Measurements from ENCODE around the gene KIAA1217.

DNA sequence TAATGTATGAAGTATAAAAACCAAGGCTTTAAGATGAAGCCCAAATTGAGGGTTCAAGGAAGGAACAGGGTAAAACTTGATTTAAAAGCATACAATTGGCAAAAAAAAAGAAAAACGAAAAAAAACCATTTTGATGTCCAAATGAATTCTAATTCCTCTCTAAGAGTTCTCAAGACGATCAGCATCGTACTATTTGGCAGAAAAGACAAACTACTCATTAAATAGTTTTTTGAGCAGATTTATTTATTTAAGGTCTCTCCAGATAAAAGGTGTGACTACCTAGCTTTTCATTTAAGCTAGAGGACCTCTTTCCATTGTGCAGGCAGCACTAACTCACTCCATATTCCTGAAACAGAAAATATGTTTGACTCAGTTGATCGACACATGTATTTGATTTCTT, 245.0 kb downstream of the KIAA1217 start:
- no peak for TF ChIP-seq POLR2A (IDR thresholded peaks at IDR 0.05)
- TF ChIP-seq, protein P1, sequence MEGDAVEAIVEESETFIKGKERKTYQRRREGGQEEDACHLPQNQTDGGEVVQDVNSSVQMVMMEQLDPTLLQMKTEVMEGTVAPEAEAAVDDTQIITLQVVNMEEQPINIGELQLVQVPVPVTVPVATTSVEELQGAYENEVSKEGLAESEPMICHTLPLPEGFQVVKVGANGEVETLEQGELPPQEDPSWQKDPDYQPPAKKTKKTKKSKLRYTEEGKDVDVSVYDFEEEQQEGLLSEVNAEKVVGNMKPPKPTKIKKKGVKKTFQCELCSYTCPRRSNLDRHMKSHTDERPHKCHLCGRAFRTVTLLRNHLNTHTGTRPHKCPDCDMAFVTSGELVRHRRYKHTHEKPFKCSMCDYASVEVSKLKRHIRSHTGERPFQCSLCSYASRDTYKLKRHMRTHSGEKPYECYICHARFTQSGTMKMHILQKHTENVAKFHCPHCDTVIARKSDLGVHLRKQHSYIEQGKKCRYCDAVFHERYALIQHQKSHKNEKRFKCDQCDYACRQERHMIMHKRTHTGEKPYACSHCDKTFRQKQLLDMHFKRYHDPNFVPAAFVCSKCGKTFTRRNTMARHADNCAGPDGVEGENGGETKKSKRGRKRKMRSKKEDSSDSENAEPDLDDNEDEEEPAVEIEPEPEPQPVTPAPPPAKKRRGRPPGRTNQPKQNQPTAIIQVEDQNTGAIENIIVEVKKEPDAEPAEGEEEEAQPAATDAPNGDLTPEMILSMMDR (IDR thresholded peaks at IDR 0.05): no peak
